ENCODE data around the gene GHRL. TPM values are rescaled to one million over a fixed set of nuclear protein-coding genes. Genes with fewer than 3 reads are reported as not detected.

The GHRL gene
- total RNA-seq, 2 experiments from 2014 or later, result 0.32 to 0.42 TPM

DNA sequence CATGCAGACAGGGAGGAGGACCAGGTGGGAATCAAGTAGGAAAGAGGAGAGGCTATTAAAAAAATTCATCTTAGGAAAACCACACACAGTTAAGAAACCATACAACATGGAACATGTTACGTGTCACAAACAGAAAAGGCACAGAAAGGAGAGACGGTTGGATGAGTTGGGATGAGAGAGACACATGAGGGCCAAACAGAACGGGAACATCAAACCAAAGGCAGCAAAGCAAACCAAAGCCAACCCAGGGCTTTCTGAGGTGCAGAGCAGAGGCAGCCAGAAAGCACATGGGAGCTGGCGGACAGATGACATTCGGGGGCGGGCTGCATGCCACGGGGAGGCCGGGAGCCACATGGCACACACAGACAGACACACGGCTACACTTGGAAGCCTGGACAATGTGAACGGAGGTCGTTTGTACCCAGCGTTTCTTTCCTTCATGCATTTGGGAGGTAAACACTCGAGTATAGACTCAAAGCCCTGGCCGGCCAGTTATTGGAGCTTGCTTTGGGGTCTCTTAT is 36.8 kb upstream of the GHRL start:
- H2AFZ ChIP-seq (ENCODE audit: low read length), result no peak overlapping the region
- no peak for TF ChIP-seq EZH2phosphoT487 (IDR thresholded peaks at IDR 0.05; ENCODE audit: borderline replicate concordance, low read depth, low read length)
- TF ChIP-seq, protein P1, sequence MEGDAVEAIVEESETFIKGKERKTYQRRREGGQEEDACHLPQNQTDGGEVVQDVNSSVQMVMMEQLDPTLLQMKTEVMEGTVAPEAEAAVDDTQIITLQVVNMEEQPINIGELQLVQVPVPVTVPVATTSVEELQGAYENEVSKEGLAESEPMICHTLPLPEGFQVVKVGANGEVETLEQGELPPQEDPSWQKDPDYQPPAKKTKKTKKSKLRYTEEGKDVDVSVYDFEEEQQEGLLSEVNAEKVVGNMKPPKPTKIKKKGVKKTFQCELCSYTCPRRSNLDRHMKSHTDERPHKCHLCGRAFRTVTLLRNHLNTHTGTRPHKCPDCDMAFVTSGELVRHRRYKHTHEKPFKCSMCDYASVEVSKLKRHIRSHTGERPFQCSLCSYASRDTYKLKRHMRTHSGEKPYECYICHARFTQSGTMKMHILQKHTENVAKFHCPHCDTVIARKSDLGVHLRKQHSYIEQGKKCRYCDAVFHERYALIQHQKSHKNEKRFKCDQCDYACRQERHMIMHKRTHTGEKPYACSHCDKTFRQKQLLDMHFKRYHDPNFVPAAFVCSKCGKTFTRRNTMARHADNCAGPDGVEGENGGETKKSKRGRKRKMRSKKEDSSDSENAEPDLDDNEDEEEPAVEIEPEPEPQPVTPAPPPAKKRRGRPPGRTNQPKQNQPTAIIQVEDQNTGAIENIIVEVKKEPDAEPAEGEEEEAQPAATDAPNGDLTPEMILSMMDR (conservative IDR thresholded peaks at IDR 0.05; ENCODE audit: low read length), result no peak
- H3K9me3 ChIP-seq (ENCODE audit: low read length), result no peaks in the 10 kb centered on the region
- no peak overlapping the region for H3K27ac ChIP-seq (ENCODE audit: low read depth, low read length, poor library complexity, severe bottlenecking)
- BruUV-seq (replicated peaks), result no TSS peak
- no peak for DNase-seq (ENCODE audit: low spot score)
- peaks cover 10% of the 10 kb centered on the region for H3K4me1 ChIP-seq (ENCODE audit: insufficient read depth, low read length, poor library complexity, severe bottlenecking)
- ChIA-PET CTCF (ENCODE audit: unreplicated experiment) (no interaction called here), POLR2A (interaction anchor here (0.6 to 1.2 kb wide), 2 partner anchors 8 to 1584 kb away, joined by 3 read pairs; partner anchors contain the start of gene SEC13)
- H3K79me2 ChIP-seq (ENCODE audit: insufficient read depth, low read depth, low read length), result no peaks in the 10 kb centered on the region
- H3K4me3 ChIP-seq (ENCODE audit: low read depth, low read length, poor library complexity, severe bottlenecking), result no peak overlapping the region
- H3K4me2 ChIP-seq (ENCODE audit: low read length), result no peak overlapping the region
- intact Hi-C loops (cut with micrococcal nuclease; ENCODE audit: unreplicated experiment), result no loop called here
- H3K9me2 ChIP-seq (ENCODE audit: insufficient read depth, low read length), result no peaks in the 10 kb centered on the region
- no peaks in the 10 kb centered on the region for H3K36me3 ChIP-seq (ENCODE audit: insufficient read depth, low read length)
- no peaks in the 10 kb centered on the region for H4K20me1 ChIP-seq (ENCODE audit: insufficient read depth, low read length)

DNA sequence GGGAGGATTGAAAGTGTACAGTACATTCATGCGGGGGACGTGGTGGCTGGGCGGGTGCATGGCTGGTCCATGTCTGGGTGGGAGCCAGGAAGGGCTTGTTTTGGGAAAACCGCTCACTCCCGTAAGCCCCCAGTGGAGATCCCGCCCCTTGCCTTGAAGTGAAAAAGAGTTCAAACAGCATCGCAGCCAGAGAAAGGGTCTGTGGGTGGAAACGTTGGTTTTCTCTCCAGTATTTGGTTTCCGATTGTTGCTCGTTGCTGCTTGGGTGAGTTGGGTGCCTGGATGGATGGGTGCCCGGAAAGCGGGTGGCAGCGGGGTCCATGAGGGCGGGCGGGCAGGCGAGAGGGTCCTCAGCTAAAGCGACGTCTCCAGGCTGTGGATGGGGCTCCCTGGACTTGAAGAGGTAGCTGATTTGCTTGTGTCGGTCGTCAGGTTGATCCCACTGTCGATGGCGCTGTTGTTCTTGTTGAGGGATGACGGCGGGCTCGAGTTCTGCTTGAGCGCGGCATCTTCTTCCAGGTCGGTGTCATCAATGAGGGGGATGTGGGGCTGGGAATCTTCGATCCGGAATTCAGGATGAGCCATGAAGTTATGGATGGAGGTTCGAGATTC is 35.8 kb upstream of the GHRL start:
- POLR2A ChIA-PET, result no interaction called here
- no peak overlapping the region for H3K27ac ChIP-seq (ENCODE audit: low read depth, low read length, poor library complexity, severe bottlenecking)
- H3K79me2 ChIP-seq (ENCODE audit: insufficient read depth, low read depth, low read length), result no peaks in the 10 kb centered on the region
- no peak overlapping the region for H3K4me2 ChIP-seq (ENCODE audit: low read length)
- no peak for TF ChIP-seq EZH2phosphoT487 (IDR thresholded peaks at IDR 0.05; ENCODE audit: borderline replicate concordance, low read depth, low read length)
- TF ChIP-seq, protein P1 (conservative IDR thresholded peaks at IDR 0.05; ENCODE audit: low read length), result no peak
- no peaks in the 10 kb centered on the region for H4K20me1 ChIP-seq (ENCODE audit: insufficient read depth, low read length)
- H2AFZ ChIP-seq (ENCODE audit: low read length), result no peak overlapping the region
- H3K4me1 ChIP-seq (ENCODE audit: insufficient read depth, low read length, poor library complexity, severe bottlenecking), result peaks cover 7% of the 10 kb centered on the region
- no peaks in the 10 kb centered on the region for H3K36me3 ChIP-seq (ENCODE audit: insufficient read depth, low read length)
- CTCF ChIA-PET (ENCODE audit: unreplicated experiment), result no interaction called here
- intact Hi-C loops (cut with micrococcal nuclease; ENCODE audit: unreplicated experiment), result no loop called here
- H3K4me3 ChIP-seq (ENCODE audit: low read depth, low read length, poor library complexity, severe bottlenecking), result no peak overlapping the region
- H3K9me3 ChIP-seq (ENCODE audit: low read length), result no peaks in the 10 kb centered on the region
- no peak for DNase-seq (ENCODE audit: low spot score)
- BruUV-seq (replicated peaks), result no TSS peak
- no peaks in the 10 kb centered on the region for H3K9me2 ChIP-seq (ENCODE audit: insufficient read depth, low read length)

DNA sequence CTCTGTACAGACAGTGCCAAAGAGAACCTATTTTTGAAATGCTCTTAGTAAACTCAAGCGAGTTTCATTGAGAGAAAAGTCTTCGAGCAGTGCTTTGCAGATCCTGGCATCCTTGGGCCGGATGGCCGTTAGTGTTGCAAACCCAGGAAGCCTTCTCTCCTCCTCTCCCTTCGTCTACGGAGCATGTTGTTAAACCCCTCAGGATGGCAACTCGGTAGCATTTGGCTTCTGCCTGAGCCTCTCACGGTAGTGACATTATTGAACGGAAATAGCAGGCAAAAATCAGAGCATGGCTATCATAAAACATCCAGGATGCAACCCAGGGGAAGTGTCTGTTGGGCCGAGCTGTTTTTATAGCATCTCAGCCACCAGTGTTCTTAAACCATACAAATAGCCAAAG is 34.8 kb upstream of the GHRL start:
- no peak overlapping the region for H2AFZ ChIP-seq (ENCODE audit: low read length)
- H3K79me2 ChIP-seq (ENCODE audit: insufficient read depth, low read depth, low read length), result no peaks in the 10 kb centered on the region
- intact Hi-C loops (cut with micrococcal nuclease; ENCODE audit: unreplicated experiment), result no loop called here
- no TSS peak for BruUV-seq (replicated peaks)
- H3K27ac ChIP-seq (ENCODE audit: low read depth, low read length, poor library complexity, severe bottlenecking), result no peak overlapping the region
- no peaks in the 10 kb centered on the region for H3K9me2 ChIP-seq (ENCODE audit: insufficient read depth, low read length)
- H3K4me1 ChIP-seq (ENCODE audit: insufficient read depth, low read length, poor library complexity, severe bottlenecking), result no peaks in the 10 kb centered on the region
- H4K20me1 ChIP-seq (ENCODE audit: insufficient read depth, low read length), result no peaks in the 10 kb centered on the region
- no peak overlapping the region for H3K4me3 ChIP-seq (ENCODE audit: low read depth, low read length, poor library complexity, severe bottlenecking)
- no peak for TF ChIP-seq EZH2phosphoT487 (IDR thresholded peaks at IDR 0.05; ENCODE audit: borderline replicate concordance, low read depth, low read length)
- TF ChIP-seq, protein P1 (conservative IDR thresholded peaks at IDR 0.05; ENCODE audit: low read length), result no peak
- ChIA-PET POLR2A (interaction anchor here (0.7 kb wide), 1 partner anchor 65 kb away, joined by 3 read pairs; no protein-coding TSS in a partner anchor), CTCF (ENCODE audit: unreplicated experiment) (no interaction called here)
- no peak for DNase-seq (ENCODE audit: low spot score)
- H3K9me3 ChIP-seq (ENCODE audit: low read length), result no peaks in the 10 kb centered on the region
- no peaks in the 10 kb centered on the region for H3K36me3 ChIP-seq (ENCODE audit: insufficient read depth, low read length)
- H3K4me2 ChIP-seq (ENCODE audit: low read length), result no peak overlapping the region
